ENCODE results near the gene HELZ. TPM values are rescaled to one million over a fixed set of nuclear protein-coding genes. Genes with fewer than 3 reads are reported as not detected.
"Not testable (repeated sequence)": the region's sequence is repeated elsewhere in the genome, so short reads cannot be mapped to it uniquely, and the experiment has no call there.

Gene HELZ
- polyA plus RNA-seq, 3 donors from 2014 or later = 41.4 to 121 (median 44.2) TPM

- no peaks in the 10 kb centered on the region for H3K36me3 Mint-ChIP-seq
- H3K4me1 Mint-ChIP-seq = peaks cover 36 to 48% of the 10 kb centered on the region in 2 donors
- H3K4me3 Mint-ChIP-seq = peak overlapping the region in 1 of 5 donors; percentile 21
- peak overlapping the region in 5 of 6 donors; percentile 34 to 95 (median 57) for H3K27ac Mint-ChIP-seq
- H3K9me3 Mint-ChIP-seq = no peaks in the 10 kb centered on the region
- H3K27me3 Mint-ChIP-seq (ENCODE audit: low read depth in 3 of 3) = peaks cover 0 to 17% (median 16%) of the 10 kb centered on the region in 3 donors
- DNase-seq = no peak
These were observed 11.2 kb upstream of the HELZ start for GRCh38 chr17:67256075-67256732.

DNA sequence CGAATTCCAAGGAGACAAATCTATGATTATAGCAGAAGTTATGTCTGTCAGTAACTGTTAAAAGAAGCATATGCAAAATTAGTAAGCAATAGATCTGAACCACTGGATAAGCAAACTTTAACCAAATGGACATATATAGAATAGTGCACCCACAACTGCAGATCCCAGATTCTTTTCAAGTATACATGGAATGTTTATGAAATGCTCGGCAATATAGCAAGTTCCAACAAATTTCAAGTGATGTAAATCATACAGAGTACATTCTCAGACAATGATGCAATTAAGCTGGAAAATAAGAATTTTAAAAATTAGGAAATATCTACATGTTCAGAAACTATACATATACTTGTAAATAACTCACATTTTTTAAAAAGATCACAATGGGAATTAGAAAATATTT, 8.4 kb upstream of the HELZ start:
- peaks cover 2 to 9% (median 7%) of the 10 kb centered on the region in 3 donors for H3K27me3 Mint-ChIP-seq (ENCODE audit: low read depth in 3 of 3)
- H3K36me3 Mint-ChIP-seq = peaks cover 0 to 2% (median 0%) of the 10 kb centered on the region in 3 donors
- no peaks in the 10 kb centered on the region for H3K9me3 Mint-ChIP-seq
- no peak for DNase-seq
- no peak overlapping the region for H3K4me3 Mint-ChIP-seq
- H3K4me1 Mint-ChIP-seq = peaks cover 17 to 36% of the 10 kb centered on the region in 2 donors
- peak overlapping the region in 1 of 6 donors; percentile 57 for H3K27ac Mint-ChIP-seq

DNA sequence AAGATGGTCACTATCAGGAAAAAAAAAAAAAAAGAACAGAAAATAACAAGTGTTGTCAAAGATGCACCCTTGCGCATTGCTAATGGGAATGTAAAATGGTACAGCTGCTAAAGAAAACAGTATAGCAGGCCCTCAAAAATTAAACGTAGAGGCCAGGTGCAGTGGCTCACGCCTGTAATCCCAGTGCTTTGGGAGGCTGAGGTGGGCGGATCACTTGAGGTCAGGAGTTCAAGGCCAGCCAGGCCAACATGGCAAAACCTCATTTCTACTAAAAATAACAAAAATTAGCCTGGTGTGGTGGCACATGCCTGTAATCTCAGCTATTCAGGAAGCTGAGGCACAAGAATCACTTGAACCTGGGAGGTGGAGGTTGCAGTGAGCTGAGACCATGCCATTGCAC, 6.6 kb upstream of the HELZ start:
- not testable (repeated sequence) for H3K9me3 Mint-ChIP-seq, DNase-seq, H3K36me3 Mint-ChIP-seq, H3K4me3 Mint-ChIP-seq
- H3K27me3 Mint-ChIP-seq (ENCODE audit: low read depth in 3 of 3) = peaks cover 9 to 15% (median 10%) of the 10 kb centered on the region in 3 donors
- H3K4me1 Mint-ChIP-seq = peaks cover 23 to 36% of the 10 kb centered on the region in 2 donors
- H3K27ac Mint-ChIP-seq = peak overlapping the region in 1 of 6 donors; percentile 40

DNA sequence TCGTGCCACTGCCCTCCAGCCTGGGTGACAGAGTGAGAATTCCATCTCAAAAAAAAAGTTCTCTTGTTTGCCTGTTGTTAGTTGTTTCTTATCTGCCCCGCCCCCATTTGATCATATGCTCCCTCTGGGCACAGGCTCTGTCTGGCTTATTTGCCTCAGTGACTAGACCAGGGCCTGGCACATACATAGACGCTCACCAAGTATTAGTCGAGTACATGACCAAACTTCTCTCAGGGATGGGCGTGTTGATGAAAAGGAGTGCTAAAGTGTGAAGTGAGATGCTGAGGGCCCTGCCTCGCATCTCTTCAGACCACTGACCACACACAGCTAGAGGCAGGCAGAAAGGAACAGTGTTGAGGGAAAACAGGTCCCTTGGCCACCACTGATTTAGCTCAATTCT, 3.3 kb upstream of the HELZ start:
- Mint-ChIP-seq H3K36me3 (peaks cover 0 to 5% (median 0%) of the 10 kb centered on the region in 3 donors), H3K27ac (peak overlapping the region; percentile 97 to 100 (median 99)), H3K4me1 (peaks cover 37 to 44% of the 10 kb centered on the region in 2 donors), H3K9me3 (no peaks in the 10 kb centered on the region), H3K4me3 (peak overlapping the region; percentile 68 to 91 (median 74)), H3K27me3 (ENCODE audit: low read depth in 3 of 3) (peaks cover 13 to 27% (median 14%) of the 10 kb centered on the region in 3 donors)
- peak; percentile 74 to 80 (median 75) for DNase-seq

DNA sequence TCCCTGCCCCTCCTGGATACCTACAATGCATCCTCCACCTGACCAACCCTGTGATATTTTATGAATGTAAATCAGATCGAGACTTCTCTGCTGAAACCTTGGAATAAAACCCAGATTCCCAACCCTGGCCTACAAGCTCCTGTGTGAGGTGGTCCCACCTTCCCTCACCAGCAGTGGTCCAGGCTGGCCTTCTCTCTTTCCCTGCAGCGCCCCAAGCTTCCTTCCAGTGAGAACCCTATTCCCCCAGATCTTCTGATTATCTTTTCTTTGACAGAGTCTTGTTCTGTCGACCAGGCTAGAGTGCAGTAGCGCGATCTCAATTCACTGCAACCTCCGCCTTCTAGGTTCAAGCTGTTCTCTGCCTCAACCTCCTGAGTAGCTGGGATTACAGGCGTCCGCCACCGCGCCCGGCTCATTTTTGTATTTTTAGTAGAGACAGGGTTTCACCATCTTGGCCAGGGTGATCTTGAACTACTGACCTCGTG, 2.5 kb upstream of the HELZ start:
- Mint-ChIP-seq H3K4me3 (peak overlapping the region; percentile 86 to 93 (median 91)), H3K27me3 (ENCODE audit: low read depth in 3 of 3) (peaks cover 13 to 27% (median 14%) of the 10 kb centered on the region in 3 donors), H3K9me3 (no peaks in the 10 kb centered on the region), H3K27ac (peak overlapping the region; percentile 97 to 100 (median 99)), H3K36me3 (peaks cover 0 to 5% (median 0%) of the 10 kb centered on the region in 3 donors), H3K4me1 (peaks cover 46 to 51% of the 10 kb centered on the region in 2 donors)
- DNase-seq = no peak

DNA sequence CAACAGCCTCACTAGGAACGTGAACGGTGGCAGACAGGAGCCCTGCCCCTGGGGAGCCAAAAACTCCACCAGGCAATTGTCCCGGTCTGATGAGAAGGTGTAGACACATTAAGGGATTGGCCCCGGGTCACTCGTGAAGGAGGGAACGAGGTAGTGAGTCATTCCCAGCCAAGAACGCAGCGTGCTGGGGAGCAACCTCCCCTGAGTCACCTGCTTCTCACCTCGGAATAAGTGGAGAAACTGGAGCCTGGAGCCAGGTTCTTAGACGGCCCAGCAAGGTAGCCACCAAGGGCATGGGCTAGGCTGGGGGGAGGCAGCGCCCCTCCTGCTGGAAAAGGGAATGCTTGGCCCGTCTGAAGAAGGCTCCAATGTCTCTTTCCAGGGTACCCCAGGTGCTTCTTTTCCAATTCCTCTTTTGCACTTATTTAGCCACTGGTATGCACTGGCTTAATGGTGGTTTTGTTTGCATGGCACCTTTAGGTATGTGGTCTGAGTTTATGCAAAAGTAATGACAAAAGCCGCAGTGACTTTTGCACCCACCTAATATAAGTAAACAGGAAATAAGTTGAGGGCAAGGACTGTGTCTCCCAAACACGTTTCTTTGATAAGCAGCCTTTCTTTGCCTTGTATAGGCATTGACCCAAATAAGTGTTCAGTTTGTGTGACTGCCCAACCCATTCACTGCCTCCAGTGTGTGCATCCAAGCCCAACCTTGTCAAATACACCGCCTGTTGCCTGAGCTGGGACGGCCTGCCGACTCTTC, 1.8 kb upstream of the HELZ start:
- Mint-ChIP-seq H3K9me3 (no peaks in the 10 kb centered on the region), H3K27me3 (ENCODE audit: low read depth in 3 of 3) (peaks cover 13 to 27% (median 14%) of the 10 kb centered on the region in 3 donors), H3K4me3 (peak overlapping the region; percentile 86 to 93 (median 91)), H3K27ac (peak overlapping the region; percentile 97 to 100 (median 99)), H3K36me3 (peaks cover 0 to 7% (median under 1%) of the 10 kb centered on the region in 3 donors), H3K4me1 (peaks cover 50 to 54% of the 10 kb centered on the region in 2 donors)
- DNase-seq = peak; percentile 81 to 86 (median 84)

DNA sequence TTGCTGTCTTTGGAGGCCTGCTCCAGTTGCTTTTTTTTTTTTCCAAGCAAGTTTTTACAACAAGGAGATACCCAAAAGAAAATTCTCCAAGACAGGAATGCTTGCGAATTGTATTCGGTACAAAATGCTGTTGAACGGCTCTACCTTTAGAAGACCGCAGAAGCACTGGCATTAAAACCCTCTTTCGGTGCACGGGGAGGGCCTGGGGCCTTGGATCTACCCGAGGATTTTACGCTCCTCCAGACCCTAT, 1.3 kb upstream of the HELZ start:
- no peak for DNase-seq
- Mint-ChIP-seq H3K4me1 (peaks cover 56 to 59% of the 10 kb centered on the region in 2 donors), H3K27me3 (ENCODE audit: low read depth in 3 of 3) (peaks cover 13 to 27% (median 14%) of the 10 kb centered on the region in 3 donors), H3K9me3 (no peaks in the 10 kb centered on the region), H3K4me3 (peak overlapping the region; percentile 86 to 93 (median 91)), H3K36me3 (peaks cover 0 to 10% (median 5%) of the 10 kb centered on the region in 3 donors), H3K27ac (peak overlapping the region; percentile 97 to 100 (median 99))

- Mint-ChIP-seq H3K36me3 (peaks cover 0 to 14% (median 5%) of the 10 kb centered on the region in 3 donors), H3K27ac (peak overlapping the region; percentile 97 to 100 (median 99)), H3K9me3 (no peaks in the 10 kb centered on the region), H3K27me3 (ENCODE audit: low read depth in 3 of 3) (peaks cover 13 to 27% (median 14%) of the 10 kb centered on the region in 3 donors), H3K4me3 (peak overlapping the region; percentile 88 to 93 (median 91)), H3K4me1 (peaks cover 60 to 64% of the 10 kb centered on the region in 2 donors)
- peak; percentile 39 to 48 (median 45) for DNase-seq
These were observed 852 bp upstream of the HELZ start for GRCh38 chr17:67245694-67246402.

DNA sequence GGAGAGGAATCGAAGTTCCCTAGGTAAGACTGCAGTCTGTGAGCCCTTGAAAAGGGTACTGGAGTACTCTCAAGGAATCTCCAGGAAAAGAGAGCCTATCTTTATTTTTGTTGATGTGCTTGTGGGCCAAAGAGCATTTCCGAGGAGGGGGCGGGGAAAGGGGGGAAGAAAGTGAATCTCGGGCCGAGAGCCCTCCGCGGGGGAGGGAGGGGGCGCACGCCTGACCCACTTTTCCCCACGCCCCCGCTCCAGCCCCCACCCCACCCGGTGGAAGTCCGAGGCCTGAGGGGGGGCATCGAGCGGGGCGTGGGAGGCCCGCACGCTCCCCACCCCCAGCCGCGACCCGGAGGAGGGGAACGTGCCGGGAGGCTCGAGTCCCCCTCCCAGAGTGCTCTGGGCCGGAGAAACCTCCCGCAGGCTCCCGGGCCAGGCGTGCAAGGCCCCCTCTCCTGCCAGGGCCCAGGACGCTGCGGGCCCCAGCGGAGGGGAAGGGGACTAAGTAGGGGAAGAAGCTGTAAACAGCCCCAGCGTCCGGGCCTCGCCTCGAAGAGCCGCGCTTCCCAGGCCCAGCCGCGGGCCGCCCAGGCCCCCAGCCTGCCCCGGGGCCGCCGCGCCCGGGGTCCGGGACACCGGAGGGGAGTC, 444 bp downstream of the HELZ start:
- no peaks in the 10 kb centered on the region for H3K9me3 Mint-ChIP-seq
- H3K27ac Mint-ChIP-seq = peak overlapping the region; percentile 88 to 94 (median 93)
- H3K36me3 Mint-ChIP-seq = peaks cover 0 to 15% (median 9%) of the 10 kb centered on the region in 3 donors
- peaks cover 73 to 74% of the 10 kb centered on the region in 2 donors for H3K4me1 Mint-ChIP-seq
- H3K4me3 Mint-ChIP-seq = peak overlapping the region; percentile 82 to 94 (median 91)
- H3K27me3 Mint-ChIP-seq (ENCODE audit: low read depth in 3 of 3) = peaks cover 13 to 27% (median 14%) of the 10 kb centered on the region in 3 donors
- DNase-seq = no peak

DNA sequence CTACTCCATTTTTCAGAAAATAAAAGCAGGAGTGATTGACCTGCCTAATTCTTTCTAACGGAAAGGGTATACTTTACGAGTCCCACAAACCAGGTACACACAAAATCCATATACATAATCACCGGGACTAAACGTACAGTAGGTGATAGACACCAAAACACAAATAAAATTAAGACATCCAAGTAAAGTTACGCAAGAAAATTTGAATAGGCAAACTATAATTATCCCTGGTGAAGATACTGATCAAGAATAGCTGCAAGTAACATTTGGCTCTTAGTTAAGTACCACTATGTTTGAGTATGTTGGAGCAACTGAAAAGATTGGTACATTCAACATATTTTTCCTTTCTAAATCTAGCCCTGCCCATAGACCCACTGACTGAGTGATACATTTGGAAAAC, 1.7 kb downstream of the HELZ start:
- H3K27me3 Mint-ChIP-seq (ENCODE audit: low read depth in 3 of 3) = peaks cover 11 to 25% (median 13%) of the 10 kb centered on the region in 3 donors
- no peak for DNase-seq
- peaks cover 71 to 77% of the 10 kb centered on the region in 2 donors for H3K4me1 Mint-ChIP-seq
- peak overlapping the region; percentile 82 to 94 (median 91) for H3K4me3 Mint-ChIP-seq
- no peaks in the 10 kb centered on the region for H3K9me3 Mint-ChIP-seq
- peaks cover 6 to 18% (median 17%) of the 10 kb centered on the region in 3 donors for H3K36me3 Mint-ChIP-seq
- H3K27ac Mint-ChIP-seq = peak overlapping the region; percentile 88 to 94 (median 93)

DNA sequence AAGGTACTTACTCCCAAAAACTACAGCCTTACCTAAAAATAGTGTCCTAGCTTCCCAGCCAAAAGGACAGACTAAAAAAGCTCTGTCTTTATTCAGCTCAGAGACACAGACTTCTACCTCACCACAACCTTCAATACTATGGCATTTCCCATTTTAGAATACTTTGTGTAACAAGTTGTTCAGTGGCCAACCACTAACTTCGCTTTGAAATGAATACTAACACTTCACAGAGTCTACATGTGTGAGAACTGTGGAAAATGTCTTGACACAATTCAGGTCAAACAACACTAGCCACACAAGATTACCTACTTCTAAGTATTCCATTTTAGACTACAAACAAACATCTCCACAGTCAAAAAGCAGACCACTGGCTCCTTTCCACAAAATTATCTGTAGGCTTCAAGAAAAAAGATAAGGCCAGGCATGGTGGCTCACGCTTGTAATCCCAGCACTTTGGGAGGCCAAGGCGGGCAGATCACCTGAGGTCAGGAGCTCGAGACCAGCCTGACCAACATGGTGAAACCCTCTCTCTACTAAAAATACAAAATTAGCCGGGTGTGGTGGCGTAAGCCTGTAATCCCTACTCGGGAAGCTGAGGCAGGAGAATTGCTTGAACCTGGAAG, 3.2 kb downstream of the HELZ start:
- Mint-ChIP-seq H3K27me3 (ENCODE audit: low read depth in 3 of 3) (peaks cover 4 to 18% (median 6%) of the 10 kb centered on the region in 3 donors), H3K9me3 (no peaks in the 10 kb centered on the region), H3K36me3 (peaks cover 9 to 22% (median 15%) of the 10 kb centered on the region in 3 donors), H3K27ac (peak overlapping the region; percentile 64 to 94 (median 86)), H3K4me3 (peak overlapping the region; percentile 64 to 82 (median 79)), H3K4me1 (peaks cover 61 to 70% of the 10 kb centered on the region in 2 donors)
- DNase-seq = peak; percentile 37 to 54 (median 47)

GRCh38 chr17:67239597-67239996, 5.4 kb downstream of the HELZ start:
- H3K36me3 Mint-ChIP-seq = peaks cover 20 to 41% (median 23%) of the 10 kb centered on the region in 3 donors
- peaks cover 74 to 86% of the 10 kb centered on the region in 2 donors for H3K4me1 Mint-ChIP-seq
- peaks cover 2 to 7% (median 4%) of the 10 kb centered on the region in 3 donors for H3K27me3 Mint-ChIP-seq (ENCODE audit: low read depth in 3 of 3)
- peak overlapping the region in 5 of 6 donors; percentile 21 to 94 (median 85) for H3K27ac Mint-ChIP-seq
- peak overlapping the region; percentile 60 to 82 (median 79) for H3K4me3 Mint-ChIP-seq
- DNase-seq = no peak
- H3K9me3 Mint-ChIP-seq = no peaks in the 10 kb centered on the region

Measured in immature natural killer cell (primary cell).